H9 (cell line): ENCODE data around the gene PCDHB13. TPM values are rescaled to one million over a fixed set of nuclear protein-coding genes. Genes with fewer than 3 reads are reported as not detected.

Experiments used
- DNase-seq: peaks from one replicate; pipeline ENCODE4 v3.0.0-alpha.2; 2017
- H2AFZ ChIP-seq: one replicate; pipeline ENCODE4 v1.6.1; 2013; ENCODE audit warnings: mild to moderate bottlenecking, low read length, control low read depth, moderate library complexity
- H2AK5ac ChIP-seq: 2 replicates; pipeline ENCODE4 v1.6.1; 2013; ENCODE audit warnings: low read length, control low read depth, mixed read lengths; ENCODE audit not compliant: insufficient read length
- H2BK120ac ChIP-seq: one replicate; pipeline ENCODE4 v1.6.1; 2013; ENCODE audit warnings: low read depth, mild to moderate bottlenecking, low read length, control low read depth, inconsistent platforms; ENCODE audit not compliant: poor library complexity, severe bottlenecking
- H2BK12ac ChIP-seq: 2 replicates; pipeline ENCODE4 v1.6.1; 2013; ENCODE audit warnings: low read length, control low read depth, mixed read lengths, low read depth; ENCODE audit not compliant: insufficient read length
- H2BK15ac ChIP-seq: 2 replicates; pipeline ENCODE4 v1.6.1; 2013; ENCODE audit warnings: low read depth, low read length, control low read depth
- H2BK20ac ChIP-seq: one replicate; pipeline ENCODE4 v1.6.1; 2013; ENCODE audit warnings: low read depth, mild to moderate bottlenecking, low read length, control low read depth, inconsistent platforms; ENCODE audit not compliant: poor library complexity, severe bottlenecking
- H2BK5ac ChIP-seq: 2 replicates; pipeline ENCODE4 v1.6.1; 2013; ENCODE audit warnings: low read length, control low read depth, mixed read lengths; ENCODE audit not compliant: insufficient read length
- H3K14ac ChIP-seq: 2 replicates; pipeline ENCODE4 v1.6.1; 2013; ENCODE audit warnings: low read length, control low read depth; ENCODE audit not compliant: insufficient read depth
- H3K18ac ChIP-seq: 2 replicates; pipeline ENCODE4 v1.6.1; 2013; ENCODE audit warnings: low read depth, mild to moderate bottlenecking, mixed read lengths, low read length, control low read depth; ENCODE audit not compliant: insufficient read length
- H3K23ac ChIP-seq: 2 replicates; pipeline ENCODE4 v1.6.1; 2013; ENCODE audit warnings: low read length, control low read depth, mixed read lengths, low read depth; ENCODE audit not compliant: insufficient read length
- H3K23me2 ChIP-seq: 2 replicates; pipeline ENCODE4 v1.6.1; 2013; ENCODE audit warnings: low read depth, mild to moderate bottlenecking, mixed read lengths, low read length, control low read depth; ENCODE audit not compliant: insufficient read length, poor library complexity, severe bottlenecking
- H3K27ac ChIP-seq: 2 replicates; pipeline ENCODE4 v1.5.1; 2013; ENCODE audit warnings: low read length, control low read depth, mixed read lengths, low read depth; ENCODE audit not compliant: insufficient read length
- H3K27me3 ChIP-seq: 2 replicates; pipeline ENCODE4 v1.6.1; 2013; ENCODE audit warnings: low read length, control low read depth, inconsistent platforms; ENCODE audit not compliant: insufficient read depth
- H3K4ac ChIP-seq: 2 replicates; pipeline ENCODE4 v1.6.1; 2013; ENCODE audit warnings: low read depth, mild to moderate bottlenecking, control low read depth, inconsistent platforms, low read length, moderate library complexity
- H3K4me1 ChIP-seq: 2 replicates; pipeline ENCODE4 v1.6.1; 2013; ENCODE audit warnings: low read length, control low read depth, inconsistent platforms; ENCODE audit not compliant: insufficient read depth
- H3K4me2 ChIP-seq: 2 replicates; pipeline ENCODE4 v1.6.1; 2013; ENCODE audit warnings: low read length, control low read depth, mixed read lengths; ENCODE audit not compliant: insufficient read length, insufficient read depth
- H3K56ac ChIP-seq: 2 replicates; pipeline ENCODE4 v1.6.1; 2013; ENCODE audit warnings: low read depth, mild to moderate bottlenecking, mixed read lengths, low read length, control low read depth; ENCODE audit not compliant: insufficient read length
- H3K79me1 ChIP-seq: 2 replicates; pipeline ENCODE4 v1.6.1; 2013; ENCODE audit warnings: low read depth, mild to moderate bottlenecking, moderate library complexity, low read length, control low read depth, inconsistent platforms; ENCODE audit not compliant: insufficient read depth, poor library complexity, severe bottlenecking
- H3K79me2 ChIP-seq: 2 replicates; pipeline ENCODE4 v1.6.1; 2013; ENCODE audit warnings: low read length, control low read depth, inconsistent platforms; ENCODE audit not compliant: insufficient read depth
- H3K9ac ChIP-seq: 2 replicates; pipeline ENCODE4 v1.6.1; 2013; ENCODE audit warnings: low read length, control low read depth, mixed read lengths; ENCODE audit not compliant: insufficient read length; ENCODE audit errors: extremely low read depth
- H3K9me3 ChIP-seq: one replicate; pipeline ENCODE4 v1.6.1; 2013; ENCODE audit warnings: low read depth, low read length, inconsistent platforms; ENCODE audit not compliant: control insufficient read depth
- H3T11ph ChIP-seq: one replicate; pipeline ENCODE4 v1.6.1; 2013; ENCODE audit warnings: mild to moderate bottlenecking, low read length, control low read depth, inconsistent platforms
- H4K20me1 ChIP-seq: one replicate; pipeline ENCODE4 v1.6.1; 2013; ENCODE audit not compliant: control insufficient read depth, insufficient read length, insufficient read depth
- H4K5ac ChIP-seq: 2 replicates; pipeline ENCODE4 v1.6.1; 2013; ENCODE audit warnings: low read depth, mild to moderate bottlenecking, mixed read lengths, low read length, control low read depth; ENCODE audit not compliant: insufficient read length
- H4K8ac ChIP-seq: replicated peaks from 2 replicates; pipeline ENCODE4 v1.6.1; 2013; ENCODE audit warnings: low read length, control low read depth, mixed read lengths, low read depth; ENCODE audit not compliant: insufficient read length
- H4K91ac ChIP-seq: 2 replicates; pipeline ENCODE4 v1.6.1; 2013; ENCODE audit warnings: low read depth, mild to moderate bottlenecking, moderate library complexity, mixed read lengths, low read length, control low read depth; ENCODE audit not compliant: insufficient read length
- H3K27ac Mint-ChIP-seq, 3 experiments: 2 replicates in 2 of 3; 3 replicates in 1 of 3; pipeline ENCODE4 v1.8.0; 2020 to 2021; ENCODE audit warnings: mixed read lengths in 3 of 3, mild to moderate bottlenecking in 1 of 3, moderate library complexity in 1 of 3
- H3K27me3 Mint-ChIP-seq: 2 replicates; pipeline ENCODE4 v1.8.0; 2021; ENCODE audit warnings: low read depth, mild to moderate bottlenecking, moderate library complexity, mixed read lengths
- H3K36me3 Mint-ChIP-seq, 3 experiments: 2 replicates in 2 of 3; 3 replicates in 1 of 3; pipeline ENCODE4 v1.8.0; 2020 to 2021; ENCODE audit warnings: low read depth in 3 of 3, mixed read lengths in 3 of 3; ENCODE audit not compliant: insufficient read depth in 1 of 3
- H3K4me1 Mint-ChIP-seq, 2 experiments: 2 replicates each; pipeline ENCODE4 v1.8.0; 2020; ENCODE audit warnings: mixed read lengths in 2 of 2
- H3K4me3 Mint-ChIP-seq, 2 experiments: 2 replicates in 1 of 2; 3 replicates in 1 of 2; pipeline ENCODE4 v1.8.0; 2020 to 2021; ENCODE audit warnings: mild to moderate bottlenecking in 2 of 2, mixed read lengths in 2 of 2, moderate library complexity in 1 of 2
- H3K9me3 Mint-ChIP-seq, 2 experiments: 2 replicates in 1 of 2; 3 replicates in 1 of 2; pipeline ENCODE4 v1.8.0; 2020; ENCODE audit warnings: mild to moderate bottlenecking in 2 of 2, mixed read lengths in 2 of 2, moderate library complexity in 1 of 2
- total RNA-seq: library from RNA; stranded (reverse); gene quantifications from 2 replicates; pipeline ENCODE4 v1.2.1, GENCODE V29; 2021
- TF ChIP-seq, protein P1 (sequence below): fragments of 200-600 bp; sonication (generic); conservative IDR thresholded peaks from 3 replicates; pipeline ENCODE4 v1.8.0; 2021; ENCODE audit warnings: antibody characterized with exemption, mild to moderate bottlenecking

Gene PCDHB13
- total RNA-seq, 1 experiment from 2014 or later, result 1.7 TPM

DNA sequence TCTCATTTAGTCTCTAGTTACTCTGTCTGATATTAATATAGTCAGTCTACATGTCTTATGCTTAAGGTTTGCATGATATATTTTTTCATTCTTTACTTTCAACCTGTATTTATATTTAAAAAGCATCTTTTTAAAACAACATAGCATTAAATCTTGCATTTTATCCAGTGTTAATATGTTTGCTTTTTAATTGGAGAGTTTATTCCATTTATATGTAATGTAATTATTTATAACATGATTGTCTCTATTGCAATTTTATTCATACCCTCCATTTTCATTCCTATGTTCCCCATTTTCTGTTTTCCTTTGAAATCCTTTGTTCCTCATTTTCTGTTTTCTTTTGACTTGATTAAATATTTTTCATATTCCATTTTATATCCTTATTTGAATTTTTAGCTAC, 44.7 kb downstream of the PCDHB13 start:
- Histone ChIP-seq H3T11ph (no peak overlapping the region), H3K56ac (no peak overlapping the region), H3K4ac (no peak overlapping the region), H3K4me1 (no peaks in the 10 kb centered on the region), H2AK5ac (no peak overlapping the region), H3K27me3 (no peaks in the 10 kb centered on the region), H2AFZ (no peak overlapping the region), H4K8ac (no peak overlapping the region), H3K18ac (no peak overlapping the region), H3K23ac (no peak overlapping the region), H3K27ac (no peak overlapping the region), H2BK120ac (no peak overlapping the region), H3K14ac (no peak overlapping the region), H3K4me2 (no peak overlapping the region), H4K91ac (no peak overlapping the region), H3K79me2 (no peaks in the 10 kb centered on the region), H4K5ac (no peak overlapping the region), H3K79me1 (no peaks in the 10 kb centered on the region), H3K9ac (no peak overlapping the region), H2BK15ac (no peak overlapping the region), H3K23me2 (no peaks in the 10 kb centered on the region), H3K9me3 (peaks cover 55% of the 10 kb centered on the region), H4K20me1 (no peaks in the 10 kb centered on the region), H2BK5ac (no peak overlapping the region), H2BK20ac (no peak overlapping the region), H2BK12ac (no peak overlapping the region)
- no peak overlapping the region for H3K4me3 Mint-ChIP-seq
- H3K4me1 Mint-ChIP-seq, result no peaks in the 10 kb centered on the region
- DNase-seq, result no peak
- peaks cover 15 to 68% (median 50%) of the 10 kb centered on the region in 3 experiments for H3K36me3 Mint-ChIP-seq
- peaks cover 88 to 97% of the 10 kb centered on the region in 2 experiments for H3K9me3 Mint-ChIP-seq
- H3K27ac Mint-ChIP-seq, result no peak overlapping the region
- H3K27me3 Mint-ChIP-seq, result peaks cover 1% of the 10 kb centered on the region; the same call in 1 of the 2 replicates
- TF ChIP-seq, protein P1, sequence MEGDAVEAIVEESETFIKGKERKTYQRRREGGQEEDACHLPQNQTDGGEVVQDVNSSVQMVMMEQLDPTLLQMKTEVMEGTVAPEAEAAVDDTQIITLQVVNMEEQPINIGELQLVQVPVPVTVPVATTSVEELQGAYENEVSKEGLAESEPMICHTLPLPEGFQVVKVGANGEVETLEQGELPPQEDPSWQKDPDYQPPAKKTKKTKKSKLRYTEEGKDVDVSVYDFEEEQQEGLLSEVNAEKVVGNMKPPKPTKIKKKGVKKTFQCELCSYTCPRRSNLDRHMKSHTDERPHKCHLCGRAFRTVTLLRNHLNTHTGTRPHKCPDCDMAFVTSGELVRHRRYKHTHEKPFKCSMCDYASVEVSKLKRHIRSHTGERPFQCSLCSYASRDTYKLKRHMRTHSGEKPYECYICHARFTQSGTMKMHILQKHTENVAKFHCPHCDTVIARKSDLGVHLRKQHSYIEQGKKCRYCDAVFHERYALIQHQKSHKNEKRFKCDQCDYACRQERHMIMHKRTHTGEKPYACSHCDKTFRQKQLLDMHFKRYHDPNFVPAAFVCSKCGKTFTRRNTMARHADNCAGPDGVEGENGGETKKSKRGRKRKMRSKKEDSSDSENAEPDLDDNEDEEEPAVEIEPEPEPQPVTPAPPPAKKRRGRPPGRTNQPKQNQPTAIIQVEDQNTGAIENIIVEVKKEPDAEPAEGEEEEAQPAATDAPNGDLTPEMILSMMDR, result no peak
